Gastroesophageal sphincter (tissue), 4 donors: ENCODE data around the gene MTO1. TPM values are rescaled to one million over a fixed set of nuclear protein-coding genes. Genes with fewer than 3 reads are reported as not detected.
"Not testable (repeated sequence)": the region's sequence is repeated elsewhere in the genome, so short reads cannot be mapped to it uniquely, and the experiment has no call there.

Experiments
- ATAC-seq: fragments of 150-250 bp; one replicate; pipeline ENCODE4 v1.9.1; 2016; ENCODE audit warnings: mild to moderate bottlenecking, moderate library complexity
- H3K27ac ChIP-seq, 4 donors: fragments of 200-600 bp; sonication (generic) in 3 of 4; 1 replicate in 3 of 4; 2 replicates in 1 of 4; pipeline ENCODE4 v1.5.1; 2016 to 2019
- H3K27me3 ChIP-seq: fragments of 200-600 bp; sonication (generic); one replicate; pipeline ENCODE4 v1.5.1; 2019
- H3K36me3 ChIP-seq, 2 donors: fragments of 200-600 bp; sonication (generic); one replicate each; pipeline ENCODE4 v1.5.1; 2019; ENCODE audit warnings: control low read depth in 1 of 2
- H3K4me1 ChIP-seq, 3 donors: fragments of 200-600 bp; sonication (generic); 1 replicate in 2 of 3; 2 replicates in 1 of 3; pipeline ENCODE4 v1.5.1; 2016 to 2019; ENCODE audit warnings: control low read depth in 2 of 3
- H3K4me3 ChIP-seq, 2 donors: fragments of 200-600 bp; sonication (generic); one replicate each; pipeline ENCODE4 v1.5.1; 2019; ENCODE audit warnings: mild to moderate bottlenecking in 1 of 2, moderate library complexity in 1 of 2
- H3K9me3 ChIP-seq, 3 donors: fragments of 200-600 bp; sonication (generic); one replicate each; pipeline ENCODE4 v1.5.1; 2017 to 2019; ENCODE audit warnings: control low read depth in 2 of 3
- CTCF ChIP-seq, 4 experiments: fragments of 200-600 bp in 2 of 4; fragments of 450-650 bp in 2 of 4; sonication (generic) in 1 of 4; IDR thresholded peaks; one replicate each; pipeline ENCODE4 v1.5.1; 2017 to 2019; ENCODE audit warnings: antibody characterized with exemption in 4 of 4, mild to moderate bottlenecking in 2 of 4, moderate library complexity in 2 of 4
- EP300 ChIP-seq: sonication (generic); formaldehyde crosslinking; IDR thresholded peaks from one replicate; pipeline ENCODE4 v1.6.1; 2017; ENCODE audit warnings: antibody characterized with exemption, mild to moderate bottlenecking
- POLR2A ChIP-seq, 2 donors: fragments of 450-650 bp; IDR thresholded peaks; one replicate each; pipeline ENCODE4 v1.6.1; 2017; ENCODE audit warnings: antibody characterized with exemption in 2 of 2, mild to moderate bottlenecking in 2 of 2, moderate library complexity in 1 of 2
- POLR2AphosphoS5 ChIP-seq: sonication (generic); formaldehyde crosslinking; IDR thresholded peaks from one replicate; pipeline ENCODE4 v1.6.1; 2017; ENCODE audit warnings: antibody characterized with exemption
- WGBS, 2 donors: methylation state at CpG; one replicate each; pipeline ENCODE4 v1.1.5; 2018; ENCODE audit warnings: low coverage in 1 of 2; 5-methylcytosine and 5-hydroxymethylcytosine counted together
- total RNA-seq, 4 donors: library from RNA; depleted of rRNA; stranded (reverse); fragments of >200 nt; gene quantifications; one replicate each; pipeline ENCODE4 v1.1.0, GENCODE V29; 2016

Gene MTO1
- total RNA-seq, 4 donors from 2014 or later: 25.2 to 30.3 (median 29.4) TPM

- Histone ChIP-seq H3K9me3 (no peaks in the 10 kb centered on the region), H3K27ac (peak overlapping the region in 3 of 4 donors; percentile 49 to 69 (median 56)), H3K4me1 (peaks cover 3 to 62% (median 30%) of the 10 kb centered on the region in 3 donors), H3K27me3 (no peaks in the 10 kb centered on the region), H3K36me3 (peaks cover 0 to 63% of the 10 kb centered on the region in 2 donors), H3K4me3 (peak overlapping the region in 1 of 2 donors; percentile 1)
- no peak for ATAC-seq
- WGBS, 2 donors: 45 to 47% methylated on average over 4 of the region's 4 CpGs
- peak; percentile 59 for TF ChIP-seq POLR2AphosphoS5
- TF ChIP-seq POLR2A (IDR thresholded peaks at IDR 0.05): no peak
Measured at GRCh38 chr6:73516514-73517489, 55.3 kb downstream of the MTO1 start.

GRCh38 chr6:73518100-73518981 is 56.8 kb downstream of the MTO1 start:
- Histone ChIP-seq H3K27ac (peak overlapping the region in 3 of 4 donors; percentile 64 to 100 (median 100)), H3K36me3 (peaks cover 0 to 57% of the 10 kb centered on the region in 2 donors), H3K4me3 (peak overlapping the region in 1 of 2 donors; percentile 92), H3K4me1 (peaks cover 3 to 77% (median 36%) of the 10 kb centered on the region in 3 donors)
- H3K27me3 ChIP-seq, ATAC-seq, H3K9me3 ChIP-seq: not testable (repeated sequence)
- TF ChIP-seq POLR2AphosphoS5: peak; percentile 59
- WGBS, 2 donors: 17 to 22% methylated on average over 8 to 13 of the region's 19 CpGs

- Histone ChIP-seq H3K27ac (peak overlapping the region; percentile 96 to 100 (median 98)), H3K4me1 (peaks cover 3 to 76% (median 36%) of the 10 kb centered on the region in 3 donors), H3K4me3 (peak overlapping the region; percentile 84 to 92), H3K36me3 (peaks cover 0 to 53% of the 10 kb centered on the region in 2 donors)
- ATAC-seq, H3K27me3 ChIP-seq, H3K9me3 ChIP-seq: not testable (repeated sequence)
- 3 to 7% methylated on average over 5 to 6 of the region's 8 CpGs for WGBS, 2 donors
Measured at GRCh38 chr6:73518982-73519881, 57.7 kb downstream of the MTO1 start.

- ATAC-seq: peak; percentile 43
- no peaks in the 10 kb centered on the region for H3K9me3 ChIP-seq
- peaks cover 3 to 68% (median 32%) of the 10 kb centered on the region in 3 donors for H3K4me1 ChIP-seq
- 0% methylated on average over 4 to 5 of the region's 56 CpGs for WGBS, 2 donors
- no peaks in the 10 kb centered on the region for H3K27me3 ChIP-seq
- H3K4me3 ChIP-seq: peak overlapping the region; percentile 84 to 92
- TF ChIP-seq CTCF (IDR thresholded peaks at IDR 0.05): no peak
- TF ChIP-seq POLR2A (IDR thresholded peaks at IDR 0.05): peak; percentile 24 to 28
- TF ChIP-seq POLR2AphosphoS5: peak; percentile 77
- H3K36me3 ChIP-seq: peaks cover 0 to 44% of the 10 kb centered on the region in 2 donors
- peak overlapping the region; percentile 96 to 100 (median 98) for H3K27ac ChIP-seq
Measured at GRCh38 chr6:73519926-73520687, 58.6 kb downstream of the MTO1 start.

GRCh38 chr6:73520688-73521350 is 59.3 kb downstream of the MTO1 start, which contains the start of gene EEF1A1:
Gene EEF1A1, minus strand, starts transcription at chr6:73521032. Its CDS starts 1,006 bp downstream, at chr6:73520026.
- Histone ChIP-seq H3K27me3 (no peaks in the 10 kb centered on the region), H3K4me3 (peak within 1 kb of the TSS; percentile 84 to 92), H3K27ac (peak within 1 kb of the TSS; percentile 96 to 100 (median 99)), H3K9me3 (no peaks in the 10 kb centered on the region), H3K36me3 (peaks cover 0 to 38% of the 10 kb centered on the region in 2 donors), H3K4me1 (peaks cover 0 to 60% (median 27%) of the 10 kb centered on the region in 3 donors)
- WGBS, 2 donors: 4% methylated on average over 7 of the region's 53 CpGs; no CpG with 5 or more reads in 1 of the 2 donors
- peak; percentile 93 for ATAC-seq
- TF ChIP-seq CTCF (IDR thresholded peaks at IDR 0.05) (no peak), POLR2AphosphoS5 (peak; percentile 100), EP300 (peak; percentile 47), POLR2A (IDR thresholded peaks at IDR 0.05) (peak; percentile 99 to 100)
